SK-N-MC (cell line): ENCODE measurements around the gene ENPP4.
A peak's percentile ranks its signal among the peaks of the same experiment; 100 is the strongest.
"Not testable (repeated sequence)": the region's sequence is repeated elsewhere in the genome, so short reads cannot be mapped to it uniquely, and the experiment has no call there.

ENCODE experiments used
- DNase-seq: peaks from one replicate; pipeline ENCODE4 v3.0.0-alpha.2; 2011; ENCODE audit warnings: low read depth, low spot score
- H3K27ac ChIP-seq: fragments of 200-600 bp; sonication (generic); 2 replicates; pipeline ENCODE4 v1.5.1; 2016; ENCODE audit warnings: mixed run types
- H3K36me3 ChIP-seq: fragments of 200-600 bp; sonication (generic); 2 replicates; pipeline ENCODE4 v1.6.1; 2017; ENCODE audit warnings: antibody characterized with exemption, low read length, mixed read lengths; ENCODE audit not compliant: insufficient read depth
- H3K4me3 ChIP-seq: fragments of 200-600 bp; sonication (generic); 2 replicates; pipeline ENCODE4 v1.5.1; 2016
- H3K9ac ChIP-seq: fragments of 200-600 bp; sonication (generic); 2 replicates; pipeline ENCODE4 v1.8.0; 2017; ENCODE audit warnings: mixed run types, mixed read lengths; ENCODE audit not compliant: insufficient read length
- H3K9me3 ChIP-seq: fragments of 200-600 bp; sonication (generic); 2 replicates; pipeline ENCODE4 v1.6.1; 2017; ENCODE audit warnings: low read depth, mild to moderate bottlenecking, antibody characterized with exemption, low read length, moderate library complexity, mixed read lengths
- EZH2 ChIP-seq: fragments of 200-600 bp; sonication (generic); IDR thresholded peaks from one replicate; pipeline ENCODE4 v1.6.1; 2017; ENCODE audit warnings: antibody characterized with exemption
- FOXP2 ChIP-seq: optimal IDR thresholded peaks from 2 replicates; pipeline ENCODE3; 2011; ENCODE audit warnings: mild to moderate bottlenecking, moderate library complexity; ENCODE audit not compliant: insufficient read depth; ENCODE audit errors: extremely low read length, control extremely low read depth
- POLR2AphosphoS5 ChIP-seq: IDR thresholded peaks from 2 replicates; pipeline ENCODE4 v1.6.1; 2012; ENCODE audit warnings: mild to moderate bottlenecking, low read depth, low read length, borderline replicate concordance

ENPP4 gene, protein sequence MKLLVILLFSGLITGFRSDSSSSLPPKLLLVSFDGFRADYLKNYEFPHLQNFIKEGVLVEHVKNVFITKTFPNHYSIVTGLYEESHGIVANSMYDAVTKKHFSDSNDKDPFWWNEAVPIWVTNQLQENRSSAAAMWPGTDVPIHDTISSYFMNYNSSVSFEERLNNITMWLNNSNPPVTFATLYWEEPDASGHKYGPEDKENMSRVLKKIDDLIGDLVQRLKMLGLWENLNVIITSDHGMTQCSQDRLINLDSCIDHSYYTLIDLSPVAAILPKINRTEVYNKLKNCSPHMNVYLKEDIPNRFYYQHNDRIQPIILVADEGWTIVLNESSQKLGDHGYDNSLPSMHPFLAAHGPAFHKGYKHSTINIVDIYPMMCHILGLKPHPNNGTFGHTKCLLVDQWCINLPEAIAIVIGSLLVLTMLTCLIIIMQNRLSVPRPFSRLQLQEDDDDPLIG

DNA sequence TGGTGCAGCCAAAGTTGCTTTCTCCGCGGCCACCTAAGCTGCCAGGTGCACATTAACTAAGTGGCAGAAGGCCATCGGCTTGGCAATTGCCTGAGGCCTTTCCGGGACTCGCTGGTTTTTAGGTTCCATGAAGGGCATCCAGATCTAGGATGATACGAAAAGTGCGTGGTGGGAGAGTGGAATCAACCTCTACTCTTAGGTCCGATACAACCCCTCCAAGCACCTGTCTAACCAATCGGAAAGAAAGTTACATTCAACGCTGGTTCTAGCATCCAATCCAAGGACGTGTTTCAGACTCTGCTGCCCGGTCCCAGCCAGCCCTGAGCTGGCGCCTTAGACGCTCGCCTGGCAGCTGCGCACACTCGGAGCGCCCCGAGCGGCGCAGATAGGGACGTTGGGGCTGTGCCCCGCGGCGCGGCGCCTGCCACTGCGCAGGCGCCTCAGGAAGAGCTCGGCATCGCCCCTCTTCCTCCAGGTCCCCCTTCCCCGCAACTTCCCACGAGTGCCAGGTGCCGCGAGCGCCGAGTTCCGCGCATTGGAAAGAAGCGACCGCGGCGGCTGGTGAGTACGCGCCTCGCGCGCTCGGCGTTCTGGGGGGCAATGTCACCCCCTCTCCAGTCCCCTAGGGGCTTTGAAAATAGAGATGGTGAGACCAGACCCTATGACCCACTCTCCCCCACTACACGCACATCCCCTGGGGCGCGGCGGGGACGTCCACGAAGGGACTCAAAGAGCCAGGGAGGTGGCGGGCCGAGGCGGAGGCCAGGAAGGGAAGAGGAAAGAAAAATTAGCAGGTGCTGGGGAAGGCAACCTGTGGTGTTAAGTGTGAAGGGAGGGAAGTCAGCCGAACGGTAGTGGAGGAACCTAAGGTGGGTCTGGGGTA, at the start of gene ENPP4:
TSS of gene ENPP4 (plus strand) at position 361 of the 883 bp plus-strand sequence. CDS start 9,595 bp downstream, outside the sequence.
- peak within 1 kb of the TSS; percentile 57 for H3K4me3 ChIP-seq
- H3K27ac ChIP-seq, result no peak within 1 kb of the TSS
- H3K36me3 ChIP-seq, result no peaks in the 10 kb centered on the region
- no peaks in the 10 kb centered on the region for H3K9me3 ChIP-seq
- TF ChIP-seq POLR2AphosphoS5 (no peak), EZH2 (peak; percentile 27)
- H3K9ac ChIP-seq, result no peak within 1 kb of the TSS
- no peak for DNase-seq

DNA sequence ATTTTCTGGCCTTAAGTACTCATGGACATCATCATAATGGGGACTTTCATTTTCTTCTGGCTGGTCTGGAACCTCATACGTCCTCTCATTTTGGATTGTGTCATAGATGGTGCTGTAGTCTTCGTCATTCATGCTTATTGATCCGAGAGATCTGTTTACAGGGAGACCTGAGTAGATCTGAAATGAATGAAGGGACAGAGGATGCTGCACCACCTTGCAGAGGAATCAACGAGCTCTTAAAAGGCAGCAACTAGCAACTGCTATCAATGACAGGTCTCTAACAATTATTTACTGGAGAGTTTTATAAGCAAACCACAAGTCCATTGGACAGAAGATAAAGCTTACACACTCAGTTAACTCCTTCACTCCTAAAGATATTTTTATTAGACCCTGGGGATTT, 49.7 kb upstream of the ENPP4 start:
- no peak for DNase-seq
- H3K9me3 ChIP-seq, result no peaks in the 10 kb centered on the region

DNA sequence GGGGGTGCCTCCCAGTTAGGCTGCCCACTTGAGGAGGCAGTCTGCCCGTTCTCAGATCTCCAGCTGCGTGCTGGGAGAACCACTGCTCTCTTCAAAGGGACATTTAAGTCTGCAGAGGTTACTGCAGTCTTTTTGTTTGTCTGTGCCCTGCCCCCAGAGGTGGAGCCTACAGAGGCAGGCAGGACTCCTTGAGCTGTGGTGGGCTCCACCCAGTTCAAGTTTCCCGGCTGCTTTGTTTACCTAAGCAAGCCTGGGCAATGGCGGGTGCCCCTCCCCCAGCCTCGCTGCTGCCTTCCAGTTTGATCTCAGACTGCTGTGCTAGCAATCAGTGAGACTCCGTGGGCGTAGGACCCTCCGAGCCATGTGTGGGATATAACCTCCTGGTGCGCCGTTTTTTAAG, 44.1 kb upstream of the ENPP4 start:
- not testable (repeated sequence) for H3K9ac ChIP-seq, DNase-seq, H3K9me3 ChIP-seq, H3K4me3 ChIP-seq, H3K36me3 ChIP-seq, H3K27ac ChIP-seq

More for the DNA sequence above, 49.7 kb upstream of the ENPP4 start:
- TF ChIP-seq POLR2AphosphoS5 (no peak), EZH2 (no peak), FOXP2 (no peak)
- Histone ChIP-seq H3K4me3 (no peak overlapping the region), H3K9ac (no peak overlapping the region), H3K27ac (no peak overlapping the region), H3K36me3 (no peaks in the 10 kb centered on the region)

DNA sequence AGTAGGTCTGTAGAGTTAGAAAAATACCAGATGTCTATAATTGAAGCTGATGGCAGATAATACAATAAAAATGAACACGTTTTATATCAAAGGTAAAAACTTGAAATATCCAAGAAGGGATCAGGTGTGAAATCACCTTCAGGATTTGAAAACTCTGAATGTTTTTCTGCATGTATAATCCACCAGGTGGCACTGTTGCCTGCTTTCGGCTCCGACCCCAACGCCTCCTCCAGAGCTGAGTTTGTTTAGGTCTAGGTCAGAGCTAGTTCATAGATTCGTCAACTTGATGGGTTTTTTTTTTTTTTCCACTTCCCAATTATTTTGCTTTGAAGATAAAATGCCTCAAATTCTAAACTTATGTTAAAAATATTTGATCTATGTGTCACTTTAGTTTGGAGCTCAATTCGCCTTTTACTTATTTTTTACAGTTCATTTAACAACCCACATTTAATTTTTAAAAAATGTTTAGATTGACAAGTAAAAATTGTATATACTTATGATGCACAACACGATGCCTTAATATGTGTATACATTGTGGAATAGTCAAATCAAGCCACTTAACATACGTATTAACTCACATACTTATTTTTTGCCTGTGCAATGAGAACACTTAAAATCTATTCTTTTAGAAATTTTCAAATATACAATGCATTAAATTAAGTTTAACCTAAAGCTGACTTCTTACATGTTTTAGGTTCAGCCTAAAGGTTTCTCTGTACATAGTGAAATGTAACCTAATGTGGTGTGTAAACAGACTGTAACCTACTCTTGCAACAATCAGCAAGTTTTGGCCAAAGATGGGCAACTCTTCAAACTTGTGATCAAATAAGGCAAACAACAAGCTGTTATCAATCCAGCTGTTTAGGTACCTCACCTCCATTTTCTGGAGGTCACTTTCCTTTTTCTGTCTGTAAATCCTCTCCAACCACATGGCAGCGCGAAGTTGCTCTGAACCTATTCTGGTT, 39.4 kb upstream of the ENPP4 start:
- Histone ChIP-seq H3K9ac (no peak overlapping the region), H3K36me3 (no peaks in the 10 kb centered on the region), H3K27ac (no peak overlapping the region), H3K9me3 (no peaks in the 10 kb centered on the region), H3K4me3 (no peak overlapping the region)
- TF ChIP-seq FOXP2, result no peak
- no peak for TF ChIP-seq EZH2
- TF ChIP-seq POLR2AphosphoS5, result no peak
- no peak for DNase-seq

DNA sequence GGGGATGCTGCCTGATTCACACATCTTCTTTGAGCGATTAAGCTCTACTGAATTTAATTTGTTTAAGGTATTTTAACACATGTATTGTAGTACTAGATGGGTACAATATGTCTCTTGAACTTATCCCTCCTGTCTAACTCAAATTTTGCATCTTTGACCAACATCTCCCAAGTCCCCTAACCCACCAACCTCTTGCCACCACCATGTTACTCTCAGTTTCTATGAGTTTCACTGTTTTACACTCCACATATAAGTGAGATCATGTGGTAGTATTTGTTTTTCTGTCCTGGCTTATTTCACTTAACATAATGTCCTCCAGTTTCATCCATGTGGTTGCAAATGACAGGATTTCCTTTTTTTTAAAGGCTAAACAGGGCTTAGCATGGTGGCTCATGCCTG, 38.7 kb upstream of the ENPP4 start:
- no peak for DNase-seq
- no peaks in the 10 kb centered on the region for H3K36me3 ChIP-seq

DNA sequence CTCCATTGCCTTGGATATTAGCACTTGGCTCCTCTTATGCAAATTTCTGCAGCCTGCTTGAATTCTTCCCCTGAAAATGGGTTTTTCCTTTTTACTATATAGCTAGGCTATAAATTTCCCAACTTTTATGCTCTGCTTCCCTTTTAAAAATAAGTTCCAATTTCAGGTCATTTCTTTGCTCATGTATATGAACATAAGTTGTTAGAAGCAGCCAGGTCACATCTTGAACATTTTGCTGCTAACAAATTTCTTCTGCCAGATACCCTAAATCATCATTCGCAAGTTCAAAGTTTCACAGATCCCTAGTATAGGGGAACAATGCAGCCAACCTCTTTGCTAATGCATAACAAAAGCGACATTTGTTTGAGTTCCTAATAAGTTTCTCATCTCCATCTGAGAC, 34.5 kb upstream of the ENPP4 start:
- TF ChIP-seq FOXP2, result no peak
- no peak for TF ChIP-seq POLR2AphosphoS5
- TF ChIP-seq EZH2, result no peak
- DNase-seq, result no peak
- H3K27ac ChIP-seq, result no peak overlapping the region
- H3K36me3 ChIP-seq, result no peaks in the 10 kb centered on the region
- H3K9ac ChIP-seq, result no peak overlapping the region
- no peak overlapping the region for H3K4me3 ChIP-seq
- H3K9me3 ChIP-seq, result no peaks in the 10 kb centered on the region

More for the DNA sequence above, 38.7 kb upstream of the ENPP4 start:
- H3K9me3 ChIP-seq, result no peaks in the 10 kb centered on the region
- TF ChIP-seq FOXP2 (no peak), EZH2 (no peak), POLR2AphosphoS5 (no peak)
- no peak overlapping the region for H3K9ac ChIP-seq
- H3K4me3 ChIP-seq, result no peak overlapping the region
- H3K27ac ChIP-seq, result no peak overlapping the region

DNA sequence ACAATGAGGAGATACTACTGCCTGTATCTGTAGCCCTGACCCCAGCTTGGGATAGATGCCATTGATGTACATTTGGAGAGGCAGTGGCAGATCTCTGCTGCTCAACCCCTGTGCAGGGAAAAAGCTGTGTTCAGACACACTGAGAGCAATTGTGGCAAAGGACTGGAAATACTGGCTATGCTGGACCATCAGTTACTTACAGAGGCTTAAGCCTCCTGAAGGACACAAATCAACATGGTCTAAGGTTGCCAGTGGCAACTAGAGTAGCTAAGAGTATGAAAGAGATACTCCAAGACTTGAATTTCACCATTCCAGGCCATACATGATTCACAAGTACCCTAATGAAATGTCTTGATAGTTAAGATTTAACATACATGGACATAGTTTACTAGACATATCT, 32.4 kb upstream of the ENPP4 start:
- H3K36me3 ChIP-seq, result no peaks in the 10 kb centered on the region
- no peak overlapping the region for H3K4me3 ChIP-seq
- H3K9ac ChIP-seq, result no peak overlapping the region
- no peak overlapping the region for H3K27ac ChIP-seq
- H3K9me3 ChIP-seq, result no peaks in the 10 kb centered on the region
- TF ChIP-seq FOXP2 (no peak), POLR2AphosphoS5 (no peak), EZH2 (no peak)
- DNase-seq, result no peak

DNA sequence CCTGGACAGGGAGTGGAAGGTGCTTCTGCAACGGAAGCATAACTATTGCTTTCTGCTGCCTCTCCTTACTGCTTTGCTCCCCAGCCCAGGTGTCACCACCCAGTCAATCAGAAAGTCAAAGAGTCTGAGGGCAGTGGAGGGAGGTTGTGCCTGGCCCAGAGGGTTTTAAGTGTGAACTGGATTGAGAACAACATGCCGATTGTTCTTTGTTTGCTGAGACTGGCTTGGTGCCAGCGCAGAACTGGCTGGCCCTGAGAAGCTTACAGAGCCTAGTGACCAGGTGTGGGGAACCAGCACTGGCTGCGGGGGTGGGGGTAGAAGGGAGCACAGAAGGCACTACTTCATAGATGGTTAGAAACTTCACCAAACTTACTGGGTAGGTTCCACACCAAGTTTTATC, 31.1 kb upstream of the ENPP4 start:
- H3K27ac ChIP-seq, result no peak overlapping the region

More for the DNA sequence above, 31.1 kb upstream of the ENPP4 start:
- no peaks in the 10 kb centered on the region for H3K9me3 ChIP-seq
- DNase-seq, result no peak
- no peak for TF ChIP-seq POLR2AphosphoS5
- TF ChIP-seq EZH2, result no peak
- TF ChIP-seq FOXP2, result no peak
- no peak overlapping the region for H3K4me3 ChIP-seq
- no peaks in the 10 kb centered on the region for H3K36me3 ChIP-seq
- no peak overlapping the region for H3K9ac ChIP-seq
